Non-pigmented ciliary epithelial cell (primary cell): ENCODE results near the gene CCDC60.
"Not testable (repeated sequence)": the region's sequence is repeated elsewhere in the genome, so short reads cannot be mapped to it uniquely, and the experiment has no call there.

ENCODE experiments used
- DNase-seq: peaks from one replicate; pipeline ENCODE4 v3.0.0-alpha.2; 2010; ENCODE audit warnings: low read depth

Gene CCDC60

GRCh38 chr12:119340578-119340977, 6.0 kb downstream of the CCDC60 start:
- no peak for DNase-seq

GRCh38 chr12:119341020-119341419, 6.5 kb downstream of the CCDC60 start:
- DNase-seq, result no peak

- DNase-seq, result no peak
These were observed 7.5 kb downstream of the CCDC60 start for GRCh38 chr12:119341988-119342387.

- no peak for DNase-seq
These were observed 8.6 kb downstream of the CCDC60 start for GRCh38 chr12:119343130-119343529.

- DNase-seq, result no peak
These were observed 19.6 kb downstream of the CCDC60 start for GRCh38 chr12:119354172-119354571.

GRCh38 chr12:119360366-119360765, 25.8 kb downstream of the CCDC60 start:
- DNase-seq, result not testable (repeated sequence)

GRCh38 chr12:119363037-119363436, 28.5 kb downstream of the CCDC60 start:
- no peak for DNase-seq

- no peak for DNase-seq
These were observed 29.0 kb downstream of the CCDC60 start for GRCh38 chr12:119363490-119363889.

GRCh38 chr12:119365451-119365850, 30.9 kb downstream of the CCDC60 start:
- DNase-seq, result no peak

GRCh38 chr12:119366007-119366406, 31.5 kb downstream of the CCDC60 start:
- no peak for DNase-seq

GRCh38 chr12:119369161-119369560, 34.6 kb downstream of the CCDC60 start:
- no peak for DNase-seq

GRCh38 chr12:119369907-119370546, 35.5 kb downstream of the CCDC60 start:
- DNase-seq, result no peak

GRCh38 chr12:119372540-119372939, 38.0 kb downstream of the CCDC60 start:
- no peak for DNase-seq

- DNase-seq, result no peak
These were observed 38.5 kb downstream of the CCDC60 start for GRCh38 chr12:119373001-119373400.

- DNase-seq, result no peak
These were observed 39.1 kb downstream of the CCDC60 start for GRCh38 chr12:119373666-119374065.

GRCh38 chr12:119374635-119375034, 40.1 kb downstream of the CCDC60 start:
- DNase-seq, result no peak

- no peak for DNase-seq
These were observed 40.8 kb downstream of the CCDC60 start for GRCh38 chr12:119375075-119375882.

GRCh38 chr12:119375883-119376190, 41.3 kb downstream of the CCDC60 start:
- DNase-seq, result no peak

GRCh38 chr12:119378903-119379302, 44.4 kb downstream of the CCDC60 start:
- DNase-seq, result no peak

- no peak for DNase-seq
These were observed 47.1 kb downstream of the CCDC60 start for GRCh38 chr12:119381471-119382235.

- DNase-seq, result no peak
These were observed 48.7 kb downstream of the CCDC60 start for GRCh38 chr12:119383206-119383605.

- DNase-seq, result no peak
These were observed 49.8 kb downstream of the CCDC60 start for GRCh38 chr12:119384340-119384739.

GRCh38 chr12:119385659-119386058, 51.1 kb downstream of the CCDC60 start:
- no peak for DNase-seq
